RCC 7860 (cell line): ENCODE measurements around the gene PINK1.
A peak's percentile ranks its signal among the peaks of the same experiment; 100 is the strongest.
"Not testable (repeated sequence)": the region's sequence is repeated elsewhere in the genome, so short reads cannot be mapped to it uniquely, and the experiment has no call there.

Experiments used
- DNase-seq: peaks from one replicate; pipeline ENCODE4 v3.0.0-alpha.2; 2015; ENCODE audit warnings: low spot score
- FAIRE-seq: peaks from 2 replicates; lab custom pipeline; 2012; peaks lifted over from hg19 to GRCh38; lab: Jason Lieb, UNC

The PINK1 gene

GRCh38 chr1:20633190-20634064 is at the start of gene PINK1:
TSS of gene PINK1 (plus strand) at chr1:20633458. CDS start at chr1:20633549, 91 bp downstream.
- DNase-seq (peak; percentile 64), FAIRE-seq (no peak)

DNA sequence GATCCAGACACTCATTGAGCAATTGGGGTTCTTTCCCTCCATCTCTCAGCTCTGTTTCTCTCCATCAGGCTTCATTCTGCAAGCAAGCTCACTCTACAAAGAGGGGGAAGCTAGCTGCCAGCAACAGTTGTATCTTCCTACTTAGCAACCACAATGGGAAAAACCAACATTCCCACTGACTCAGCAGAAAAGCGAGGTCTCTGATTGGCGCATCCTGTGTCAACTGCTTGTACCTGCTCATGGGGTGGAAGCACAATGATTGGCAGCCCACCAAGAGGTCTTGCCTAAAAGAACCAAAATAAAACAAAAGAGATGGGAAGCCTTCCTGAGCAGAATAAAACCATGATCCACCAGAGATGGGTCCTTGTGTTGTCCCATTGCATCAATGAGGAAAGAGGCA is 48.4 kb upstream of the PINK1 start:
- FAIRE-seq = no peak
- DNase-seq = peak; percentile 58

DNA sequence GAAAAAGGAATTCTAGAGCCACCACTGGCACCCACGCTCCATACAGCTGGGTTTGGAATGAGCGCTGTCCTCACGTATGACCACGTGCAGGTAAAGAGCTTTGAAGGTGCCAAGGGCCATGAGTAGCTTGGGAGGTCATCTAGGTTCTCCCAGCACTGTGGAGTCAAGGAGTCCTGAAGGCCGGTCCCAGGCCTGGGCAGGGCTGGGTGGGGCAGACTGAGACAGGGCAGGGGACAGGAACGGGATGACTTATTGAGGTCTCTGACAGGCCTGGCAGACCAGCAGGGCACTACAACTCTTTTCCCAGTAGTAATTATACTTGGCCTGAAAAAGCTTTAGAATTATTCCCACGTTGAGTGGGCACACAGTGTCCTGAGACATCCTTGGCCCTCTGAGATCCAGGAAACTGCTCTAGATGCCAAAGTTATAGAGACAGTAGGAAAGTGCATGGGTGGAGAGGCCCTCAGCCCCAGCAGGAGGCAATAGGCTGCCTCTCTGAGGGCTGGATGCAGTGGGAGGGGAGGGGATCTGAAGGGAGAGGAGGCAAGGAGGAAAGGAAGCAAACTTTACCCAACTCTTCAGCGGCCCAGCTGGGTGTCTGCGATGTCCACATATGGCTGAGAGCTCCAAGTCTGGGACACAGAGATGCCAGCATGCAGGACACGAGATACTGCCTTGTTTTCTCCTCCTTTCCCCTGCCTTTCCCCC is 46.2 kb upstream of the PINK1 start:
- DNase-seq (no peak), FAIRE-seq (no peak)

GRCh38 chr1:20587661-20588053 is 45.6 kb upstream of the PINK1 start:
- FAIRE-seq (no peak), DNase-seq (peak; percentile 69)

DNA sequence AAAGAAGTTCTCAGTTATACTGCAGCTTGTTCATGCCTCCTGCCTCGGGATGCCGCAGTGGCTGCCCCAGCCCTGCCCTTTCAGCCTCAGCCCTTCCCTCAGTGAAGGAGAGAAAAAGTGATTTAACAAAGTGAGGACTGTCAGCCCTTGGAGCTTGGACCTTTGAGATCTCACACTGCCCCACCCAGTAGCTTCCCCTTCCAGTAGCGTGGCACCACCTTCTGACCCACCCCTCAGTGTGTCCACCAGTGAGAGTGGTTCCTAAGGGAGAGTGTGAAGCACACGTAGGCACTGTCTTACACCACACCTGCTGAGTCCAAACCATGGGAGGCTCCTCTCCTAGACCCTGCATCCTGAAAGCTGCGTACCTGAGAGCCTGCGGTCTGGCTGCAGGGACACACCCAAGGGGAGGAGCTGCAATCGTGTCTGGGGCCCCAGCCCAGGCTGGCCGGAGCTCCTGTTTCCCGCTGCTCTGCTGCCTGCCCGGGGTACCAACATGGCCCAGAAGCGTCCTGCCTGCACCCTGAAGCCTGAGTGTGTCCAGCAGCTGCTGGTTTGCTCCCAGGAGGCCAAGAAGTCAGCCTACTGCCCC is 44.5 kb upstream of the PINK1 start, which contains the start of gene CDA:
Gene CDA (plus strand): TSS at position 464 of the 592 bp plus-strand sequence. CDS start 33 bp downstream, at position 497.
- DNase-seq (no peak), FAIRE-seq (no peak)

DNA sequence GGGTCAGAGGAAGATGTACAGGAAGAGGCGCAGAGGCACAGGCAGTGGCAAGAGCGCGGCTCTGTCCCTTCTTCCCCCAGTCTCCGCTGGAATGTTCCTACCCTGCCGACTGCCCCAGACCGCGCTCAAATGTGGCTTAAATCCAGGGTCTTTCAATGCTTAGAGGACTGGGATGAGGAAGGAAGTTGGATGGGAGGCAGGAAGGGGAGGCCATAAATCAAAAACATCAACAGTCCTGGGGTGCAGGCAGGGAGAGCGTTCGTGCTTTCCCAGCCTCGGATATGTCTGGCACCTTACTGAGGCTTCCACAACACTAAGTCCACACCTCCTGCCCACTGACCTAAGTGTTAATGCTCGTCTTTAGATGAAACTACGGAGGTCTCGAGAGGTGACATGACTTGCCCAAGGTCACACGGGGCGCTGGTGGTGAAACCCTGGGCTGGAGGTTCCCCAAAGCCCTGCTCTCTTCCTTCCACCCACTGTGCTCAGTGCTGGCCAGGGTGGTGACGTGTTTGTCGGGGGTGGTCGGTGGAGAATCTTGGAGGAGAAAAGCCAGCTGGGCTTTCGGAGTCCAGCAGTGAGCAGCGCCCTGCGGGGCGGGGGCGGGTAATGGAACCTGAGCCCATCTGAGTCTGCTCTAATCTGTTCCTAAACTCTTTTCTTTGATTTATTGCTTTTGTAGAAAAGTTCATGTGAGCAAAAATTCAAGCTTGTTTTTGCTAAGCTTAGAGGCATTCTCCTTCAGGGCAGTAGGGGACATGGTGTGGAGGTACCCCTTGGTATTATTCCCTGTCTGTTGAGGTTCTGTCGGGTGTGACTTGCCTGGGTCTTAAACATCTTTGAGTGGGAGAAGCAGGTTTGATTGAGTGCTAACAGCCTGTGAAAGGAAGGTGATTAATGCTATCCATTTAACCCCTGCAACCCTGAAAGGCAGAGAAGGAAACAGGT is 43.7 kb upstream of the PINK1 start:
- no peak for FAIRE-seq

DNA sequence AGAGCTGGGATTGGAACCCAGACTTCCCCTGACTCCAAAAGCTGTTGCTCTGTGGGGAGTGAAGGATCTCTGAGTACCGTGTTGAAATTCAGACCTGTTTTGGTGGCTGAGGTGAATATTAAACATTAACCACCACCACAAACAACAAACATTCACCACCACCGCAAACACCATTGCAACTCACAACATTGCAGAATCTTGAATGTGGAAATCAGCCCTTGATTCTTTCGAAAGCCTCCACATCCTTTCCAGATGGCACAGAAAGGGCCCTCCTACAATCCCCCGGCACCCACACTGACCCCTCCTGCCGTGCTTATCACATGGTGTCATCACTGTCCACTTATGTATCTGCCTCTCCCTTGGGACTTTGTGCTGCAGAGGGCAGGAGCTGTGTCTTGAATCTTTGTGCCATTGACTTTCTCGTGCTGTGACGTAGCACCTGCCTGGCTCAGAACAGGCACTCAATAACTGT is 42.9 kb upstream of the PINK1 start:
- FAIRE-seq (no peak), DNase-seq (no peak)

More for the DNA sequence above, 43.7 kb upstream of the PINK1 start:
- DNase-seq = no peak

DNA sequence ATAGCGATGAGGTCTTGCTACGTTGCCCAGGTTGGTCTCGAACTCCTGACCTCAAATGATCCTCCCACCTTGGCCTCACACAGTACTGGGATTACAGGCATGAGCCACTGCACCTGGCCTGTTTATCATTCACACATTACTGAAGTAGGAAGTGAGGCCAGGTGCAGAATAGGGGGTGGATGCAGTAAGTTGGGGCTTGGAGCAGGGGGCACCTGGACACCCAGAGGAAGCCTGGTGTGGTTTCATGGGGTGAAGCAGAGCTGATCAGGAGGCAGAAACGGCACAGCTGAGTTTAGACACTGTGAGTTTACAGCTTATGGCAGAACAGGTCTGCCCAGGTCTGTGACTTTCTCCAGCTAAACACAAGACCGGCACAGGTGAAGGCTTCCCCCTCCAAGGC is 39.5 kb upstream of the PINK1 start:
- FAIRE-seq (no peak), DNase-seq (no peak)

DNA sequence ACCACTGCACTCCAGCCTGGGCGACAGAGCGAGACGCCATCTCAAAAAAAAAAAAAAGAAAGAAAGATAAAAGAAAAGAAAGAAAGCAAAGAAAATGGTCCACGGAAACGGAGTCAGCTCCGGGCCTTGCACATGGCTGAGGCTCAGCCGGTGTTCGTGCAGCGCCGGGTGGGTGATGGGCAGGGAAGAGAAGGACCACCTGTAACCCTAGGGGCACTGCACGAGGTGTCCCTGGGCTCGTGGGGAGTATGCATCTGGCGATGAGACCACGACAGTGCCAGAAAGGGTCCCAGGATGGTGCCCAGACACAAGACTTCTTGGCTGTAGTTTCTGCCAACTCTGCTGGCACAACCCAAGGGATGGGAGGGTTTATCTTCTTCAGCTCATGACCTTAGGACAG is 38.5 kb upstream of the PINK1 start:
- FAIRE-seq = no peak

DNA sequence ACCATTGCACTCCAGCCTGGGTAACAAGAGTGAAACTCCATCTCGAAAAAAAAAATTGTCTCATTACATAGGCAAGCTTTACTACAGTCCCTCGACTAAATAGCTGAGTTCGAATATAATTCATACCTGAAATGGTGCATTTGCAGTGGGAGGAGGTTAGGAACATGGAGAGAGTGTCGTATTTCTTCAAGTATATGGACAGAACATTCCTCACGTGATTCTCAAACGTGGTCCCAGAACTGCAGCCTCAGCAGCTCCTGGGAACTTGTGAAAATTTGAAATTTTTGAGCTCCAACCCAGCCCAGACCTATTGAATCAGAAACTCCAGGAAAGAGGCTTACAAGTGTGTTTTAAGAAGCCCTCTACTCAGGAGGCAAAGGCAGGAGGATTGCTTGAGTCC is 37.2 kb upstream of the PINK1 start:
- FAIRE-seq (no peak), DNase-seq (no peak)

More for the DNA sequence above, 38.5 kb upstream of the PINK1 start:
- DNase-seq = no peak

DNA sequence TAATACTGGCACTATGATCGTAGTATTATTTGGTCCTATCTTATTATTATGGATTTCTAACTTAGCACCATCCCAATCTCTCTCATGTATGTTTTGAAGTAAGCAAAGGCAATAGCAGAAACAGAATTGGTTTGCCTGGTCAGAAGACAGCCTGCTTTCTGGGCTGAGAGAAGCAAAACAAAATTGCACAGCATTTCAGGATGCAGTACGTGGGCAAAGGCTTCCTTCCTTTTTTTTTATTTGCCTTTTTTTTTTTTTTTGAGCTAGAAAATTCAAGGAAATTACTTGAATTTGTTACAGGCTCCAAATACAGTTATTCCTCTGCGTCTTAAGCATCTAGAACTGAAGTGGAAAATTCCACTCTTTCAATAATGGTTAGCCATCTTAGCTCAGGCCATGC is 35.6 kb upstream of the PINK1 start:
- DNase-seq = no peak
- FAIRE-seq = no peak

DNA sequence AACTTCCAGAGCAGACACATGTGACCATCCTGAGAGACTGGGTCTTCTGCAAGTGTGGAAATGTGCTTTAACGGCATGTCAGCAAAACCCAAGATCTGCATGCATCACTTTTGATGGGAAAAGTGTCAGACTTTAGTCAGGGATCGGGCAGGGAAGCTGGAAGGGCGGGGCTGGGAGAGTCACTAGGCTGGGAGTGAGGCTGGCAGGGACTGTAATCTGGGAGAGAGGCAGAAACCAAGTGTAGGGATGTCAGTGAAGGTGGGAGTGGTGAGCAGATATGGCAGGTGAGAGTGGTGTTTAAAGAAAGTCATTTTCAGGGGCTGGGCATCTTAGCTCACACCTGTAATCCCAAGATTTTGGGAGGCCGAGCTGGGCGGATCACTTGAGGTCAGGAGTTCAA is 33.1 kb upstream of the PINK1 start:
- DNase-seq = no peak
- FAIRE-seq = no peak

- FAIRE-seq = no peak
- DNase-seq = no peak
Measured at GRCh38 chr1:20601129-20601825, 32.0 kb upstream of the PINK1 start.

GRCh38 chr1:20602851-20603450 is 30.3 kb upstream of the PINK1 start:
- DNase-seq = peak; percentile 24

GRCh38 chr1:20603504-20604464 is 29.5 kb upstream of the PINK1 start:
- FAIRE-seq (peak; percentile 91), DNase-seq (peak; percentile 97)

More at GRCh38 chr1:20602851-20603450, 30.3 kb upstream of the PINK1 start:
- FAIRE-seq = no peak

DNA sequence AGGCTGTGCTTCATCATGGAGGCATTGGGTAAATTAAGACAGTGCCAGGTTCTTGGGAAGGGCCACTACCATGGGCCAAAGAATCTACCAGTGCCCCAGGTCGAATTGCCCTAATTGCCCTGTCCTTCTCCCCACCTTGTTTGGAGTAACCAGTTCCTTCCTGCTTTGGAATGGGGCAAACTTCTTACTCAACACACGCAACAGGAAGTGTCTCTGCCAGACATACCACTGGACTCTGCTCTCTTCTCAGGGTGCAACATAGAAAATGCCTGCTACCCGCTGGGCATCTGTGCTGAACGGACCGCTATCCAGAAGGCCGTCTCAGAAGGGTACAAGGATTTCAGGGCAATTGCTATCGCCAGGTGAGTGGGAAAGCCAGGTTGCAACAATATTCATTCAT is 28.6 kb upstream of the PINK1 start:
- peak; percentile 45 for DNase-seq
- no peak for FAIRE-seq

DNA sequence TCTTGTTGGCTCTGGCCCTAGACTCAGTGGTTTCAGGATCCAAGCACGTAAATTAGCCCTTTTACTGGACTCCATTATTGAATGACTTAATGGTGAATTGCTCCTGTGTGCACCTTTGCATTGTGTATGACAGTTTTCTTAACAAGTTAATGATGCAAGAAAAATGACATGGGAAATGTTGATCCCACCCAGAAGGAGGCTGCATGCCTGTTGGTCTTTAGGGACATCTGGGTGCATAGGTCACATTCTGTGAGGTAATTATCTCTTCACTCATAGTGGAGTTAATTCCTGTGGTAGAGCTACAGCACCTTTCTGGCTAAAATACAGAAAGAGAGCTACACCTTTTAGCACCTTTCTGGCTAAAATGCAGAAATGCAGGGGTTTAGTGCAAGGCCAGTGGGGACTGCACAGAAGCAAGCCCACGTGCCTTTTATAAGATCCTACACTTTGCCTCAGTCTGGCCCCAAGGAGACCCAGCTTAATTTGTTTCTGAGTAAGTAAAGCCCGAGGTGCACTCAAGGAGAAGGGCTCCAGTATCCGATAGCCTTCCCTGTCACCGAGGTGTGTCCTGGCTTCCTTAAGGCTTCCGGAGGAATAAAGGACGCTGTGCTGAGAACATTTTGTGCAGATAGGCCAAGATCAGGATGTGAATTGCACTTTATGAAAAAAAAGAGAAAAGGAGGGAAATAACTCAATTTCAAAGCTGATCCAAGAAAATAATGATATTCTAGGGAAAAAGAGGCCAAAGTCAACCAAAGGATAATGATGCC is 26.3 kb upstream of the PINK1 start:
- peak; percentile 20 for DNase-seq
- not testable (repeated sequence) for FAIRE-seq
